Body of pancreas (tissue), 4 donors: Measurements from ENCODE around the gene ACVR1B.

ENCODE experiments used
- CTCF ChIP-seq, 7 experiments: fragments of 450-650 bp in 4 of 7; fragments of 200-600 bp in 3 of 7; sonication (generic) in 3 of 7; IDR thresholded peaks; one replicate each; pipeline ENCODE4 v1.5.1; 2016 to 2019; ENCODE audit warnings: antibody characterized with exemption in 7 of 7
- POLR2A ChIP-seq, 3 donors: fragments of 450-650 bp; IDR thresholded peaks; one replicate each; pipeline ENCODE4 v1.6.1; 2016; ENCODE audit warnings: antibody characterized with exemption in 3 of 3, mild to moderate bottlenecking in 2 of 3

GRCh38 chr12:51917746-51918453 lies 33.6 kb upstream of the ACVR1B start:
- TF ChIP-seq CTCF (IDR thresholded peaks at IDR 0.05) (no peak), POLR2A (IDR thresholded peaks at IDR 0.05) (no peak)
